Measurements from ENCODE around the gene SF3B4.
A peak's percentile ranks its signal among the peaks of the same experiment; 100 is the strongest.

The SF3B4 gene

DNA sequence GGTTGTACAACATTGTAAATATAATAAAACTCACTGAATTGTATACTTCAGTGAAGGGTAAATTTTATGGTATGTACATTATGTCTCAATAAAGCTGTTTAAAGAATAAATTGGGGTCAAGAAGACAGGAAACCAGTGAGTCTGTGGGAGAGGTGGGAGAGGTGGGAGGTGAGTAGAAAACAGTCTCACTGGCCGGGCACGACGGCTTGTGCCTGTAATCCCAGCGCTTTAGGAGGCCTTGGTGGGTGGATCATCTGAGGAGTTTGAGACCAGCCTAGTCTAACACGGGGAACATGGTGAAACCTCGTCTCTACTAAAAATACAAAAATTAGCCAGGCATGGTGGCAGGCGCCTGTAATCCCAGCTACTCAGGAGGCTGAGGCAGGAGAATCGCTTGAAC lies 4.9 kb upstream of the SF3B4 start:
- no peak for DNase-seq

DNA sequence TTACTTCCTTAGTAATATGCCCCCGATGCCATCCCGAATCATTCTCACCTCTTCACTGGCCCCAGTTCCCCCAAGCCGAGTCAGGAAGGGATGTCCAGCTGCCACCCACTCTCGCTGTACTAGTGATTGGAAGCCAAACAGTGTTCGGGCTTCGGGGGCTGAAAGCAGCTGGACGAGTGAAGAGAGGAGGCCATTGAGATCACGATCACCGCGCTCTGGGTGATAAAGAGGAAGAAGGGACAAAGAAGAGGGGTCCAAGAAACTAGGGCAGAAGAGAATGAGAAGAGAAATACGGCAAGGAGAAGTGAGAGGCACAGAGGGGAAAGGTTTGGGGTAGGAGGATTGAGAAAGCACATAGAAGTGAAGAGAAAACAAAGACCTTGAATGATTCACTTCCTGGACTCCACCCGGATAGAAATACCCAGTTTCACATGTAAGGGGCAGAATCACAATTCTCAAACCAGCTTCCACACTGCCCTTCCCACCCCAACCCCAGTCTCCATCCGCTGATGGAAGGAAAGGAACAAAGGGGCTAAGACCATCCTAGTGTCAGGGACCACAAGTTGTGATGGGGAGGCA lies 3.7 kb upstream of the SF3B4 start:
- no peak for DNase-seq

DNA sequence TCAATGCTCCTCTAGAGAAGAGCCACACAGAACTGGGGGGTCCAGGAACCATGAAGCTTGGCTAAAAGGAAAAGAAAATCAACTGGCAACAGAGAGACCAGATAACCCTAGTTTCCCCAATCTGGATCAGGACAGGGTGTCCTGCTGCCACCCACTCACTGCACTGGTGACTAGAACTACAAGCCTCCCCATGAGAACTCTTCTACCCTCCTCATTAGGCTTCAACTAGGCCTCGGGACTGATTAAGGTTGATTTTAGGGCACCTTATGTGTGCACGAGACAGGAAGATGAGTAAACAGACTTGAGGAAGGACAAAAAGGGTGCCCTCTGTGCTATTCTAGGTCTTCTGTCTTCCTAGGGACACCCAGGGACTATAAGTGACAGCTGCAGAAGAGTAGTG lies 2.3 kb upstream of the SF3B4 start:
- DNase-seq, result no peak

DNA sequence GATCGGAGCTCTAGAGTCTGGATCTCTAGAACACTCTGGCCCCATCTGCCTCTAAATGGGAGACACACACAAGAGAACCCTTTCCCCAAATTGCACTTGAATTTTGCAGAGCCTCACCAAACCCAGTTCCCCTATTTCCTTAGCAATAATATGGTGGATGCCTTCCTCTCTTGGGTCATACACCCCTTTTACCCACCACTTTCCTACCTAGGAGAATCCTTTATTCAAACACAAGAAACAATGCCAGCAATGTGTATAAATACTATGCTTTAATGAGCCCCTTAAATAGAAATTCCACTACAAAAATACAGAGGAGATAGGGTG lies 760 bp upstream of the SF3B4 start:
- DNase-seq, result no peak

DNA sequence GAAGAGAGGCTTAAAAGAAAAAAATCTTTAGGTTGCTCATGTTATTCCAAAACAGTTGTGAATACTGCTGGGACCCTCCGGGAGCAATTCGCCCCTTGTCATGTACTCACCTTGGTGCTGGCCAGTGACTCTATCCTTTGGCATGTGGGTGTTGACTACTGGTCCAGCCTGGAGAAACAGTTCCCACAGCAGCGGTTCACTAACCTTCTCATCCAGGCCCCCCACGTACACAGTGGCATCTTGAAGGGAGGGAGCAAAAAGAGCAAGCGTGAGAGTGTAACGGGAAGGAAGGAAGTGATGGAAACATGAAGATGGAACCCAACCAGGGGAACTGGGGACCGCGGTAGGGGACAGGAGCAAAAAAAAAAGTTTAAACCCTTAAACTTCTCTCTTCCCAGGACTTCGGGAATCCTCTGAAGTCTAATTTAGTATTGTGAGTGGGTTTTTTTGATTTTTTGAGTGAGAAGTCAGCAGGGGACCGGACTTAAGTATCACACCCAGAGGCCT lies 494 bp downstream of the SF3B4 start:
- no peak for DNase-seq

DNA sequence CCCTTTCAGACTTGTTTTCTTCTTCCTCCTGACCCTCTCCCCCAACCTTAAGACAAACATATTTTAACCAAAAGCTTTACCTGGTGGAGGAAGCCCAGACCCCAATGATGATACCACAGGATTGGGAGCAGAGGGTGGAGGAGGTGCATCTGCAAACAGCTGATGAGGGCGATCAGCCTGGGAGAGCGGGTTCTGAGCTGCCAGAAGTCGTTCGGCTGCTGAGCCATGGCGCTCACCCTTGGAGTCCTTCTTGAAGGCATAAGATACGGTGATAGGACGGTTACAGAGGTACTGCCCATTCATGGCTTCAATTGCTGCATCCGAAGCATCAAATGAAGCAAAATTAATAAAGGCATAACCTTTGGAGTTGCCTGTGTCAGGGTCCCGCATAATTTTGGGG lies 1.3 kb downstream of the SF3B4 start:
- DNase-seq, result no peak

DNA sequence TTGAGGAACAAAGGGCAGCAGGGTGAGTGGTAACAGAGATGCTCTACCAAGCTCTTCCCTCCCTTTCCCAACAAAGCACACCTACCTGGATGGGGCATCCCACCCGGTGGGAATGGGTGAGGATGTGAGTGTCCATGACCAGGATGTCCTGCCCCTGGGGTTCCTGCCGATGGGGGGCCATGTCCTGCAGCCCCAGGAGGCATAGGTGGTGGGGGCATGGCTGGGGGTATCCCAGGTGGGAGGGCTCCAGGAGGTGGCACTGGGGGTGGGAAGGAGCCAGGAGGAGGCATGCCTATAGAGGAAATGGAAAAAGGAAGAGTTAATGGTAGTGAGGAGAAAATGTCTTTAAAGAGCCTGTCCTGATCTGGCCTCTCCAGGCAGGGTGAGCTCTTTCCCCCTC lies 1.9 kb downstream of the SF3B4 start:
- DNase-seq, result no peak

DNA sequence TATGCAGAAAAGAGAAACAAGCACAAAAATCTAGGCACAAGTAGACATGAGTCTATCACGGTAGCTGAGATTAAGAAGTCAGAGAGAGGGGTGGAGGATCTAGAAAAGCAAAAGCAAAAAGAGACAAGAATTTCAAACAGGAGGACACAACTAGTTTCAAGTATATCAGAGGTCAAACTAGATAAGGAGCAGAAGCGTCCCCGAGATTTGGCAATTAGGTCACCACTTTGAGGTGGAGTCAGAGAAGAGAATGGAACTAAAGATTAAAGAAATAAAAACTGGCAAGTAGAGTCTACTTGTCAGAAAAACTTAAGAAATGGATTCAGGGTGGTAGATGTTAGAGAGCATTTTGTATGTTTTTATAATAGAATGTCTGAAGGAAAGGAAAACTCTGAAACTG lies 2.3 kb downstream of the SF3B4 start:
- no peak for DNase-seq

DNA sequence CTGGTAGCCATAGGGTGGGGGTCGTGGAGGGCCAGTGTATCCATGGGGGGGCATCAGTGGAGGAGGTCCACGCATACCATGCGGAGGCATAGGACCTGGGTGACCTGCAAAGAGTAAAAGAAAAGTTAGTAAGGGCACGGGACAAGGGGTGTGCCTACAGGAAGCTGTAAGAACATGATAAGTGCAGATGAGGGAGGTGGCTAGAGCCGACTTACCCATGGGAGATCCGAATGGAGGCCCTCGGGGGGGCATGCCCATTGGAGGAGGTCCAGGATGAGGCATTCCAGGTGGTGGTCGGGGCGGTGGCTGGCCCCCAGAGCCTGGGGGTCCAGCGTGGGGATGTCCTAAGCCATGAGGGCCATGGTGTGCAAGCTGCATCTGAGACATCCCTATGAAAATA lies 4.0 kb downstream of the SF3B4 start:
- no peak for DNase-seq

DNA sequence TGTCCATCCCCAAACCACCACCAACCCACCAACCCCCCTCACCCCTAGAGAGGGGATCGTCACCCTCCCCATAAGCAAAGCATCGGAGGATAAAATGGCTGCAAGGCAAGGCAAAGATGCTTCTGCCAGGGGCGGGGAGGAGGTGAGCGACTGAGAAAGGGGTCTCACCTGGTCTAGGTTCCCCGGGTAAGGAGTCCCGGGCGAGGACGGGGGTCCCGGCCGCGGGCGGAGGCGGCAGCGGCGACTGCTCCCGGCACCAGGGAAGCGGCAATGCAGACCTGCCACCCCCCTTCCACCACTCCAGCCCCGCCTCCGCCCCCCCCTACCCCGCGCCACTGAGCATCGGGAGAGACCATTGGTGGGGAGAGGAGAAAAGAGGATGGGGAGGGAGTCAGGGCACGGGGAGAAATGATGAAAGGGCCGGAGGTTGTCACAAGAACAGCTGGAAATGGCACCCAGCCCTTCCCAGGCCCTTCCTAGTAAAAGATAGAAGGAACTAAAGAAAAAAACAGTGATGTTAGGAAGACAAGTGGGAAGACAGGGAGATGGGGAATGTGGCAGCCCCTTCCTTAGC lies 9.9 kb downstream of the SF3B4 start, which contains the start of gene SV2A:
TSS of gene SV2A (minus strand) at position 274 of the 574 bp plus-strand sequence. CDS start 4,004 bp downstream, outside the sequence.
- peak; percentile 77 for DNase-seq

DNA sequence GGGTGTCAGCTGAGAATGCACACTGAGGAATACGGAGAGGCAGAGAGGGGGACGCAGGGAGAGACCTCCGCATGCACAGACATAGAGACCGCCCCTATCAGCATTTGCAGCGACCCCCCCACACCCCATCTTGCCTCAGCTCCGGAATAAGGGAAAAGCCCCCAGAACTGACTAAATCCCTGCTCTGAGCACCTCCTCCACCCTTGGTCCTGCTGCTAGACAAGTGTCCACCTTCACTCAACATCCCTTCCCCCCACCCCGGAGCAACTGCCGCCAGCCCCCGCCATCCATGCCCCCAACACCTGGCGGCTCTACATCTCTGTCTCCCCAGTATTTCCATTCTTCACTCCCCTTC lies 10.7 kb downstream of the SF3B4 start:
- no peak for DNase-seq

DNA sequence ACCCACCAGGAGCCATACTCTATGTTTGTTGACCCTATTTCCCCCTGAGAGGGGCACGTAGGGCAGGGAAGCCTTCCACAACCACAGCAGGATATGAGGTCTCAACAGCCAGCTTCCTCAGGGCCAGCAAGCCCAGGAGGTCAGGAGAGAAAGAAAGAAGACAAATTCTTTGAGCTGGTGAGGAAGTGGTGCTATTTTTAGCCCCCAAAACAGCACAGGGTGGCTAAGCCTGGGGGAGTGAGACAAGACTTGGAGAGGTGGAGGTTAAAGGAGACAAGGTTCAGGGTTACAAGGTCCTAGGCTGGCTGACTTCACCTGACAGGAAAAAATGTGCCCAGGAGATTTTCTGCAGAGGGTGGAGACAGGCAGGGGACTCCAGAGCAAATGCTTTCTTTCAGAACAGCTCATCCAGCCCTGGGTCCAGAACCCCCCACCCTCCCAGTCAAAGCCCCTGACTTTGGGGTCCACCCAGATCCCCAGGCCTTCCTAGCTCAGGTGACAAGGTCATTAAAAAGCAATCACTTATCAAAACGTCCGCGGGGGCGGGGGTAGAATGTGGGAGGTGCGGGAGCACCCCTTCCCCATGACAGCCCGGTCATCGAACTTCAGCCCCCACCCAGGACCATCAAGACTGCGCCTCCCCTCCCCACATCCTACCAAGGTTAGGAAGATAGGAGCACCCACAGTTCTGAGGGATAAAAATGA lies 11.3 kb downstream of the SF3B4 start:
- DNase-seq, result no peak

DNA sequence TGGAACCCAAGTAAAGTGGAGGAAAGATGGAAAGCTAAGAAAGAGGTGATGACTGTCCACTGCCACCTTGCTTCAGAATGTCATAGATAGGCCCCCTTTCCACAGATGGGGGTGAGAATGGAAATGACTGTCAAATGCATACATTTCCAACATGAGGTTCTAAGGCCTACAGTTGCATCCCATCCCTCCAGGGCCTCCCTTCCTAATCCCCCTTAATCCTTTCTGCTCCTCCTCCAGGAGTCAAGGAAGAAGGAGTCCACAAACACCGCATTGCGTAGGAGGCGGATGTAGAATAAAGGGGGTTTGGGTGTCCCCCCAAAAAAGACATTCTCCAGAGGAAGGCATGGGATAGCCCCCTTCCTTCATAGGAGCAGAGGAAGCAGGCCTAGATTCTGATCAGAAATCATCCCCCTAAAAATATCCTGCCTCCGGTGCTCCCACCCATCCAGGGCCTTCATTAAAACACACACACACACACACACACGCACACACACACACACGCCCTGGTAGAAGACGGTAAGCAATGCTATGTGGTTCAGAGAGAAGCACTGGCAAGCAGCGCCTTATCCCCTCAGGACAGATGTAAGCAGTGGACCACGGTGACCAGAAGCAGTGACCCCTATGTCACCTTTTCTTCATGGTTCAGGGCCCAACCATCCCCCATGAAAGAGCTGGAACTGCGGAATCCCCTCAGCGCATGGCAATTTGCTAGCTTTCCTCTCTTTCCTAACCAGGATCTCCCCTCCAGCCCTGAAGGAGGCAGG lies 12.0 kb downstream of the SF3B4 start:
- no peak for DNase-seq

DNA sequence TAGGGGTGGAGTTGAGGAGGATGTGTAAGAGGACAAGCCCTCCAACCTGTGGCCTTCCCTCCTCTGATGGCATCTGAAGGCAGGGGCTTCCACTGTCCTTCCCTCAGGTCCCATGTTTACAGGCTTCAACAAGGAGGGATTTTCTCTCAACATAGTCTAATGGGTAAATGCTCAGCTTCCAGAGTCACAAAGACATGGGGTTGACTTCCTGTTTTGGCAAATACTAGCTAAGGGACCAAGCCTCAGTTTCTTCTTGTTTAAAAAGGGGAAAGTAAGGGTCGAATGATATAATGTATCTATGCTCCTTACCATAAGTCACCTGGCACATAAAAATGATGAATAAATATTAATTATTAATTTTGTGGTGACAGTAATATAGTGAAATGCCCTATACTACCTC lies 13.1 kb downstream of the SF3B4 start:
- no peak for DNase-seq

DNA sequence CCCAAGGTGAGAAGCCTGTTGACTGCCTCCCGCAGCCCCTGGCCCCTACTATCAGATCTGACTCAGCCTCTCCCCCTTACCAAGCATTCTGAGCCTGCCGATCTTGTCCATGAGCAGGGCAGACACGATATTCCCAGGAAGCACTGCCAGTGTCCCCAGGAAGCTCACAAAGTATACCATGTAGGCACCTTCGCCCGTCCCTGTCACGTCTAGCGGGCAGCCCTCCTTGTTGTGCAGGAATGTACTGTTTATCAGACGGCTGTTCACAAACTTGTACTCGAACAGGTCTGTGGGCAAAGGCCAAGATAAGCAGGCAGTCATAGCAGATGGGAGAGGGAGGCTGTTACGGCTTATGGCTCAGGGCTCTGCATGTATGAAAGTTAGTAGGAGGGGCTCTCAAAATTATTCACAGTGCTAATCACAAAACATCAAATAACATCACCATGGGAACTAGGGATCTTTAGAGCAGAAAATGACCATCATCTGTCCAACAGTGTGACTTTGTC lies 21.0 kb downstream of the SF3B4 start:
- DNase-seq, result no peak

DNA sequence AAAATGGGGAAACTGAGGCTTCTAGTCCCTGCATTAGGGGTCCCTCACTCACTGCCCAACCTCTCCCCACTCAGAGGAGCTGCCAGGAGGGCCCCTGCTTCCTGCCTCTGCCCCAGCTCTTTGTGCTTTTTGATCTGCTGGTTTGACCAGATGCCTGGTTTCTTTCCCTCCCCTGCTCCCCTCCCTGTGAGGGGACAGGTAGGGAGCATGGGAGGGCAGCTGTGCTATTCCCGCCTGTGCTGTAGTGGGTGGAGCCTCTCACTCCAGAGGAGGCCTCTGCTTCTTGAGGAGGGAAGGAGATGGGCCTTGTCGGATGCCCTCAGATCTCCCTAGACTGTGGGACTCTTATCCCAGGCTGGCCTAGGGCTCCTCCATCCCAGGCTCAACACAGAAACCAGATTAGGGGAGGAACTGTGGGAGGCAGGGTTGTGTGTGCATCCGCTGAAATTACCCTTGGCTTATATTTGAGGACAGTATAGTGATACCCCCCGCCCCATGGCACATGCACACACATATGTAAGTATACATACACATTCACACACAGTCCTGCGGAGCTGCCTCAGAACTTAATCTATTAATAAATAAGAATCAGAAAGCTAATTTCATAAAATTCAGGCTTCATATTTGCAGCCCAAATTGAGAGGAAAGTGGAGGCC lies 23.6 kb downstream of the SF3B4 start:
- no peak for DNase-seq

DNA sequence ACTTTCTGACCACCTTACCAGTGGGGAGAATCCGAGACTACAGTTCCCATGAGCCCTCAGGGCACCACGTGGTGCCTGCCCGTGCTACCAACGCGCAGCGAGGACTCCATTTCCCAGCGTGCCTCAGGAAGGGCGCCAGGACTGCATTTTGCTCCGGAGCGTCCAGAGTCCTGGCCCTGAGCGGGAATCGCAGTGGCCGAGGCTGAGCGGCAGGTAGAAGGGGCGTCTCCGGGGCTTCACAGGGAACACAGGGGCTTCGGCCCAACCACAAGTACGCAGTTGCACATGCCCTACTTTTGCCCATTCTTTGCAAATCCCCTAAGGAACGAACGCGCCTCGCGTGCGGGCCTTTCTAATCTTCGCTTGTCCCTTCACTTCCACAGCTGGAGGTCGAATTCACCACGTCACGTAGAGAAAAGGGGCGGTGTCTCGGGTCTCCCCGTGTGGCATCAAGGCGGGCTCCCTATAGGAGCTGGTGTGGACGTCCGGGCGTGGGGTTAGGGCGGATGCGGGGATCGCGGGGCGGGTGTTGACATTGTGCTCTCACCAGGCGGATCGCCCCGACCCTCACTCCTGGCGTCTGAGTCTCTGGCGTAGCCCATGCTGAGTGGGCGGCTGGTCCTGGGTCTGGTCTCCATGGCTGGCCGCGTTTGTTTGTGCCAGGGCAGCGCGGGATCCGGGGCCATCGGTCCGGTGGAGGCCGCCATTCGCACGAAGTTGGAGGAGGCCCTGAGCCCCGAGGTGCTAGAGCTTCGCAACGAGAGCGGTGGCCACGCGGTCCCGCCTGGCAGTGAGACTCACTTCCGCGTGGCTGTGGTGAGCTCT lies 27.9 kb downstream of the SF3B4 start, which contains the start of gene BOLA1:
TSS of gene BOLA1 (plus strand) at position 109 of the 825 bp plus-strand sequence. CDS start at position 601, 492 bp downstream.
- peak; percentile 88 for DNase-seq

DNA sequence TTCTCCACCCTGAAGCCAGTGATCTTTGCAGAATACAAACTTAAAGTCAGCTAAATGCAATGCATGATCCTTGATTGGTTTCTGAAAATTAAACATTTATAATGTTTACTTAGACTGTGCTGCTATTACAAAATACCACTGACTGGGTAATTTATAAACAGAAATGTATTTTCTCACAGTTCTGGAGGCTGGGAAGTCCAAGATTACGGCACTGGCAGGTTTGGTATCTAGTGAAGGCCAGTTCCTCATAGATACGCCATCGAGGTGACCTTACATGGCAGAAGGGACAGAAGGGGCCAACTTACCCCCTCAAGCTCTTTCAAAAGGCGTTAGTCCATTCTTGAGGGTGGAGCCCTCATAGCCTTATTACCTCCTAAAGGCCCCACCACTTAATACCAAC lies 31.0 kb downstream of the SF3B4 start:
- DNase-seq, result no peak

DNA sequence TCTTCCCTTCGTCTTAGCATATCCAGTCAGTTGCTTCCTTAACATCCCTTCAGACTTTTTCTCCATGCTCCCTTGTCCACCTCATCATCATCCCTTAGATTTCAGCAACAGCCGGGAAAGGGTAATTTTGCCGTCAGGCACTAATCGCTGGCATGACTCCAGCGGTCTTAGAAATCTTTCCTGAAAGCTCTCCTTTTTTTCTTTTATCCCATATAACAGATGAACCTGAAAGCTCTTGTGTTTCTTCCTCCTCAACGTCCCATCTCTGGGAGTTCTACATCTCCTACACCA lies 38.7 kb downstream of the SF3B4 start:
- no peak for DNase-seq

DNA sequence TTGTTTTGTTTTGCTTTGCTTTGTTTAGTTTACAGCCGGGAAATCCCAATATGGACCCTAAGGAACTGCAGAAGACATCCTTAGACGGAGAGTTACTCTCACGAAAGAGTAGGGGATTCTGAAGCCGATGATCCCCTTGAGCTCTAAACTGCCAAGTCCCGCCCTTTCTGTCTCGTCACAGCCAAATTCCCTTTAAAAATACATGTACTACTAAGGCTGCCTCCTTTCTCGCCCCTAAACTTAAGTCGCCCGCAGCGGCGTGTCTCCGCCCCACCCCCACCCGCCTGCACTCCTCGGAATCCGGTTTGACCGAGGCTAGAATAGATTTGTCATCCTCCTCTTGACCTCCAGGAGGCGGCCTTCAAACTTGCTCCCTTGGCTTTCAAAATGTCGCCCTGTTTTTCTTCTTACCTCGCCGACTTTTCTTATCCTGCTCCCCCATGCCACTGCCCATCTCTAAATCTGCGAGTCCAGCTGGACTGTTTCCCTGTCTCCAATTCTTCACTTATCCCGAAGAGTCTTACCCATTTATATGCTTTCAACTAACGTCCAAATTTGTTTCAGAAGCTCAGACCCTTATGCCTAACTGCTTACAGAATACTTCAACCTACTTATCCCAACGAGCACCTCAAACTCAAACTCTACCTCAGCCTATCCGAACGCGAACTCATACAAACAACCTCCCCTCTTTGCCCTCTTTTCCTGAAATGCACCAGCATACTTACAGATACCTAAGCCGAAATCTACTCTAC lies 39.2 kb downstream of the SF3B4 start:
- DNase-seq, result peak; percentile 73

DNA sequence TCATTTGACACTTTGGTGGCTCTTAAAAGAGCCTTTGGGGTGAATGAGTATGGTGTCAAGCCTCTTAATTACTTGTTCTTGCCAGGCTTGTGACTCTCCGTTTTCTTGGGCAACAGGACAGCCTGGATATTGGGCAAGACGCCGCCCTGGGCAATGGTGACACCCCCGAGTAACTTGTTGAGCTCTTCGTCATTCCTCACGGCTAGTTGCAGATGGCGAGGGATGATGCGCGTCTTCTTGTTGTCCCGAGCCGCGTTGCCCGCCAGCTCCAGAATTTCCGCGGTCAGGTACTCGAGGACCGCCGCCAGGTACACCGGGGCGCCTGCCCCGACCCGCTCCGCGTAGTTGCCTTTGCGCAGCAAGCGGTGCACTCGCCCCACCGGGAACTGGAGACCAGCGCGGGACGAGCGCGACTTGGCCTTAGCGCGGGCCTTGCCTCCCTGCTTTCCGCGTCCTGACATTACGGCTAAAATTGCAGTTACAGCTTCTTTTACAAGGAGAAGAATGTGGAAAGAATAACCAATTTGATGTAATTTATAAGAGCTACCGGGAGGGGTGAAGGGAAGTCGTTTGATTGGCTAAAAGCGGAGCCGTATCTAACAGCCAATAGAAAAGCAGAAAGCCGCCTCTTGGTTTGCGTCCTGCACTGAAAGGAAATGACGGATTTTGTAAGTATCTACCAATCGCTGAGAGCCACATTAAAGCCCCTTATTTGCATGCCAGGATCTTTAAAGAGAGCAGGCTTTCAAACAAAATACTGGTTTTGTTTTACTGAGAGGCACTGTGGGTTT lies 40.0 kb downstream of the SF3B4 start:
- DNase-seq, result peak; percentile 95
